H9 (cell line): Measurements from ENCODE around the gene TSPYL2. TPM values are rescaled to one million over a fixed set of nuclear protein-coding genes. Genes with fewer than 3 reads are reported as not detected.

ENCODE experiments used
- DNase-seq: peaks from one replicate; pipeline ENCODE4 v3.0.0-alpha.2; 2017
- H2AFZ ChIP-seq: one replicate; pipeline ENCODE4 v1.6.1; 2013; ENCODE audit warnings: mild to moderate bottlenecking, low read length, control low read depth, moderate library complexity
- H2AK5ac ChIP-seq: 2 replicates; pipeline ENCODE4 v1.6.1; 2013; ENCODE audit warnings: low read length, control low read depth, mixed read lengths; ENCODE audit not compliant: insufficient read length
- H2BK120ac ChIP-seq: one replicate; pipeline ENCODE4 v1.6.1; 2013; ENCODE audit warnings: low read depth, mild to moderate bottlenecking, low read length, control low read depth, inconsistent platforms; ENCODE audit not compliant: poor library complexity, severe bottlenecking
- H2BK12ac ChIP-seq: 2 replicates; pipeline ENCODE4 v1.6.1; 2013; ENCODE audit warnings: low read length, control low read depth, mixed read lengths, low read depth; ENCODE audit not compliant: insufficient read length
- H2BK15ac ChIP-seq: 2 replicates; pipeline ENCODE4 v1.6.1; 2013; ENCODE audit warnings: low read depth, low read length, control low read depth
- H2BK20ac ChIP-seq: one replicate; pipeline ENCODE4 v1.6.1; 2013; ENCODE audit warnings: low read depth, mild to moderate bottlenecking, low read length, control low read depth, inconsistent platforms; ENCODE audit not compliant: poor library complexity, severe bottlenecking
- H2BK5ac ChIP-seq: 2 replicates; pipeline ENCODE4 v1.6.1; 2013; ENCODE audit warnings: low read length, control low read depth, mixed read lengths; ENCODE audit not compliant: insufficient read length
- H3K14ac ChIP-seq: 2 replicates; pipeline ENCODE4 v1.6.1; 2013; ENCODE audit warnings: low read length, control low read depth; ENCODE audit not compliant: insufficient read depth
- H3K18ac ChIP-seq: 2 replicates; pipeline ENCODE4 v1.6.1; 2013; ENCODE audit warnings: low read depth, mild to moderate bottlenecking, mixed read lengths, low read length, control low read depth; ENCODE audit not compliant: insufficient read length
- H3K23ac ChIP-seq: 2 replicates; pipeline ENCODE4 v1.6.1; 2013; ENCODE audit warnings: low read length, control low read depth, mixed read lengths, low read depth; ENCODE audit not compliant: insufficient read length
- H3K23me2 ChIP-seq: 2 replicates; pipeline ENCODE4 v1.6.1; 2013; ENCODE audit warnings: low read depth, mild to moderate bottlenecking, mixed read lengths, low read length, control low read depth; ENCODE audit not compliant: insufficient read length, poor library complexity, severe bottlenecking
- H3K27ac ChIP-seq: 2 replicates; pipeline ENCODE4 v1.5.1; 2013; ENCODE audit warnings: low read length, control low read depth, mixed read lengths, low read depth; ENCODE audit not compliant: insufficient read length
- H3K27me3 ChIP-seq: 2 replicates; pipeline ENCODE4 v1.6.1; 2013; ENCODE audit warnings: low read length, control low read depth, inconsistent platforms; ENCODE audit not compliant: insufficient read depth
- H3K4ac ChIP-seq: 2 replicates; pipeline ENCODE4 v1.6.1; 2013; ENCODE audit warnings: low read depth, mild to moderate bottlenecking, control low read depth, inconsistent platforms, low read length, moderate library complexity
- H3K4me1 ChIP-seq: 2 replicates; pipeline ENCODE4 v1.6.1; 2013; ENCODE audit warnings: low read length, control low read depth, inconsistent platforms; ENCODE audit not compliant: insufficient read depth
- H3K4me2 ChIP-seq: 2 replicates; pipeline ENCODE4 v1.6.1; 2013; ENCODE audit warnings: low read length, control low read depth, mixed read lengths; ENCODE audit not compliant: insufficient read length, insufficient read depth
- H3K56ac ChIP-seq: 2 replicates; pipeline ENCODE4 v1.6.1; 2013; ENCODE audit warnings: low read depth, mild to moderate bottlenecking, mixed read lengths, low read length, control low read depth; ENCODE audit not compliant: insufficient read length
- H3K79me1 ChIP-seq: 2 replicates; pipeline ENCODE4 v1.6.1; 2013; ENCODE audit warnings: low read depth, mild to moderate bottlenecking, moderate library complexity, low read length, control low read depth, inconsistent platforms; ENCODE audit not compliant: insufficient read depth, poor library complexity, severe bottlenecking
- H3K79me2 ChIP-seq: 2 replicates; pipeline ENCODE4 v1.6.1; 2013; ENCODE audit warnings: low read length, control low read depth, inconsistent platforms; ENCODE audit not compliant: insufficient read depth
- H3K9ac ChIP-seq: 2 replicates; pipeline ENCODE4 v1.6.1; 2013; ENCODE audit warnings: low read length, control low read depth, mixed read lengths; ENCODE audit not compliant: insufficient read length; ENCODE audit errors: extremely low read depth
- H3K9me3 ChIP-seq: one replicate; pipeline ENCODE4 v1.6.1; 2013; ENCODE audit warnings: low read depth, low read length, inconsistent platforms; ENCODE audit not compliant: control insufficient read depth
- H3T11ph ChIP-seq: one replicate; pipeline ENCODE4 v1.6.1; 2013; ENCODE audit warnings: mild to moderate bottlenecking, low read length, control low read depth, inconsistent platforms
- H4K20me1 ChIP-seq: one replicate; pipeline ENCODE4 v1.6.1; 2013; ENCODE audit not compliant: control insufficient read depth, insufficient read length, insufficient read depth
- H4K5ac ChIP-seq: 2 replicates; pipeline ENCODE4 v1.6.1; 2013; ENCODE audit warnings: low read depth, mild to moderate bottlenecking, mixed read lengths, low read length, control low read depth; ENCODE audit not compliant: insufficient read length
- H4K8ac ChIP-seq: replicated peaks from 2 replicates; pipeline ENCODE4 v1.6.1; 2013; ENCODE audit warnings: low read length, control low read depth, mixed read lengths, low read depth; ENCODE audit not compliant: insufficient read length
- H4K91ac ChIP-seq: 2 replicates; pipeline ENCODE4 v1.6.1; 2013; ENCODE audit warnings: low read depth, mild to moderate bottlenecking, moderate library complexity, mixed read lengths, low read length, control low read depth; ENCODE audit not compliant: insufficient read length
- H3K27ac Mint-ChIP-seq, 3 experiments: 2 replicates in 2 of 3; 3 replicates in 1 of 3; pipeline ENCODE4 v1.8.0; 2020 to 2021; ENCODE audit warnings: mixed read lengths in 3 of 3, mild to moderate bottlenecking in 1 of 3, moderate library complexity in 1 of 3
- H3K27me3 Mint-ChIP-seq: 2 replicates; pipeline ENCODE4 v1.8.0; 2021; ENCODE audit warnings: low read depth, mild to moderate bottlenecking, moderate library complexity, mixed read lengths
- H3K36me3 Mint-ChIP-seq, 3 experiments: 2 replicates in 2 of 3; 3 replicates in 1 of 3; pipeline ENCODE4 v1.8.0; 2020 to 2021; ENCODE audit warnings: low read depth in 3 of 3, mixed read lengths in 3 of 3; ENCODE audit not compliant: insufficient read depth in 1 of 3
- H3K4me1 Mint-ChIP-seq, 2 experiments: 2 replicates each; pipeline ENCODE4 v1.8.0; 2020; ENCODE audit warnings: mixed read lengths in 2 of 2
- H3K4me3 Mint-ChIP-seq, 2 experiments: 2 replicates in 1 of 2; 3 replicates in 1 of 2; pipeline ENCODE4 v1.8.0; 2020 to 2021; ENCODE audit warnings: mild to moderate bottlenecking in 2 of 2, mixed read lengths in 2 of 2, moderate library complexity in 1 of 2
- H3K9me3 Mint-ChIP-seq, 2 experiments: 2 replicates in 1 of 2; 3 replicates in 1 of 2; pipeline ENCODE4 v1.8.0; 2020; ENCODE audit warnings: mild to moderate bottlenecking in 2 of 2, mixed read lengths in 2 of 2, moderate library complexity in 1 of 2
- CTCF ChIP-seq: fragments of 200-600 bp; sonication (generic); conservative IDR thresholded peaks from 3 replicates; pipeline ENCODE4 v1.8.0; 2021; ENCODE audit warnings: antibody characterized with exemption, mild to moderate bottlenecking
- WGBS: extraction: QIAGEN DNeasy Blood & Tissue Kit; methylation state at CpG from one replicate; pipeline ENCODE4 v1.1.7; 2013; ENCODE audit warnings: missing lambda C conversion rate, low lambda C conversion rate, mixed read lengths; ENCODE audit not compliant: insufficient read length; ENCODE audit errors: extremely low coverage; 5-methylcytosine and 5-hydroxymethylcytosine counted together
- total RNA-seq: library from RNA; stranded (reverse); gene quantifications from 2 replicates; pipeline ENCODE4 v1.2.1, GENCODE V29; 2021

TSPYL2 gene
- total RNA-seq, 1 experiment from 2014 or later, result 24.6 TPM

DNA sequence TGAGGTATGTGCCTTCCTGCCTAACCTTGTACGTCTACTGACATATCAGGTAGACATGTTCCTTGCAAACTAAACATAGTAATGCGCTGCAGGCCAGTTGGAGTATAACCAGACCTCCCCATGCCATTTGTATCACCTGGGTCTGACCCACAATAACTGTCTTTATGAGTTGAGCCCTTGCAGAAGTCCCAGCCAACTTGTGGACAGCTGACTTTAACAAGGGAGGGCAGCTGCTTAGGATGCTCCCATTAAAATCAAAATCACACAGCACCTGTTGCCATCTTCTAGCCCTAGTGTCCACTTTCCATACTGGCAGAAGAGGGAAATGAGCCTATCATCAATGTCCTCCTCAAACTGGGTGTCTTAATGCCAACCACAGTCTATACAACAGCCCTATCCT lies 53.4 kb downstream of the TSPYL2 start:
- Histone ChIP-seq H3K9me3 (peaks cover 24% of the 10 kb centered on the region), H3K56ac (no peak overlapping the region), H4K8ac (no peak overlapping the region), H2BK5ac (no peak overlapping the region), H3K23ac (no peak overlapping the region), H3K4me1 (no peaks in the 10 kb centered on the region), H4K5ac (no peak overlapping the region), H2AK5ac (no peak overlapping the region), H2BK15ac (no peak overlapping the region), H2BK12ac (no peak overlapping the region), H3K18ac (no peak overlapping the region), H3K27ac (no peak overlapping the region), H3K23me2 (no peaks in the 10 kb centered on the region), H3K4ac (no peak overlapping the region), H3K79me2 (no peaks in the 10 kb centered on the region), H2AFZ (no peak overlapping the region), H4K20me1 (no peaks in the 10 kb centered on the region), H3K79me1 (no peaks in the 10 kb centered on the region), H2BK120ac (no peak overlapping the region), H3K9ac (no peak overlapping the region), H3K27me3 (no peaks in the 10 kb centered on the region), H3T11ph (no peak overlapping the region), H3K4me2 (no peak overlapping the region), H2BK20ac (no peak overlapping the region), H4K91ac (no peak overlapping the region), H3K14ac (no peak overlapping the region)
- no peaks in the 10 kb centered on the region for H3K27me3 Mint-ChIP-seq
- no peak overlapping the region for H3K27ac Mint-ChIP-seq
- no peaks in the 10 kb centered on the region for H3K4me1 Mint-ChIP-seq
- no peak for TF ChIP-seq CTCF
- WGBS, result no CpG with 5 or more reads among the region's 2 CpGs
- H3K36me3 Mint-ChIP-seq, result peaks cover 5 to 23% (median 6%) of the 10 kb centered on the region in 3 experiments
- no peak overlapping the region for H3K4me3 Mint-ChIP-seq
- no peak for DNase-seq
- peaks cover 65 to 69% of the 10 kb centered on the region in 2 experiments for H3K9me3 Mint-ChIP-seq

Other genes with a start within 250 kb of the TSPYL2 start
- not detected in 2 replicates for gene XAGE3, start 214.3 kb upstream of the TSPYL2 start, total RNA-seq
- 11.2 and 13.7 TPM in 2 replicates for gene FAM156B, start 185.0 kb upstream of the TSPYL2 start, total RNA-seq
- 14.7 and 15.7 TPM in 2 replicates for gene FAM156A, start 123.8 kb upstream of the TSPYL2 start, total RNA-seq
- 4.5 and 5.4 TPM in 2 replicates for gene GPR173, start 33.6 kb upstream of the TSPYL2 start, total RNA-seq
- 6.3 and 7.7 TPM in 2 replicates for gene KANTR, start 11.8 kb downstream of the TSPYL2 start, total RNA-seq
- 98.7 and 105 TPM in 2 replicates for gene KDM5C, start 142.8 kb downstream of the TSPYL2 start, total RNA-seq
- gene IQSEC2, start 199.2 kb downstream of the TSPYL2 start, total RNA-seq, result 7.0 and 8.4 TPM in 2 replicates